Vagina (tissue), 2 donors: ENCODE results near the gene PDE11A.

Experiments used
- POLR2A ChIP-seq, 2 donors: fragments of 450-650 bp; IDR thresholded peaks; one replicate each; pipeline ENCODE4 v1.6.1; 2017; ENCODE audit warnings: antibody characterized with exemption in 2 of 2, mild to moderate bottlenecking in 2 of 2, moderate library complexity in 2 of 2
- POLR2AphosphoS5 ChIP-seq, 2 donors: sonication (generic); formaldehyde crosslinking; IDR thresholded peaks; one replicate each; pipeline ENCODE4 v1.9.0; 2017; ENCODE audit warnings: antibody characterized with exemption in 2 of 2, mild to moderate bottlenecking in 2 of 2, low read depth in 1 of 2; ENCODE audit not compliant: insufficient read depth in 1 of 2

- TF ChIP-seq POLR2A (IDR thresholded peaks at IDR 0.05) (no peak), POLR2AphosphoS5 (IDR thresholded peaks at IDR 0.05; ENCODE audit: insufficient read depth in 1 of 2, low read depth in 1 of 2) (no peak)
Measured at GRCh38 chr2:177740700-177741099, 331.9 kb downstream of the PDE11A start.
